Right renal cortex interstitium (tissue), 3 donors: Measurements from ENCODE around the gene TUBA4B. TPM values are rescaled to one million over a fixed set of nuclear protein-coding genes. Genes with fewer than 3 reads are reported as not detected.
"Not testable (repeated sequence)": the region's sequence is repeated elsewhere in the genome, so short reads cannot be mapped to it uniquely, and the experiment has no call there.

Source experiments
- DNase-seq, 3 donors: peaks; one replicate each; pipeline ENCODE4 v3.0.0-alpha.2; 2013; ENCODE audit warnings: low read depth in 3 of 3, low spot score in 2 of 3
- polyA plus RNA-seq, 3 donors: library from polyadenylated mRNA; unstranded; fragments of 120-200 nt; gene quantifications; one replicate each; pipeline ENCODE4 v1.2.1, GENCODE V29; 2013; ENCODE audit not compliant: insufficient read length in 3 of 3

TUBA4B gene
- polyA plus RNA-seq, 3 donors, result 0.49 to 1.4 (median 1.3) TPM

DNA sequence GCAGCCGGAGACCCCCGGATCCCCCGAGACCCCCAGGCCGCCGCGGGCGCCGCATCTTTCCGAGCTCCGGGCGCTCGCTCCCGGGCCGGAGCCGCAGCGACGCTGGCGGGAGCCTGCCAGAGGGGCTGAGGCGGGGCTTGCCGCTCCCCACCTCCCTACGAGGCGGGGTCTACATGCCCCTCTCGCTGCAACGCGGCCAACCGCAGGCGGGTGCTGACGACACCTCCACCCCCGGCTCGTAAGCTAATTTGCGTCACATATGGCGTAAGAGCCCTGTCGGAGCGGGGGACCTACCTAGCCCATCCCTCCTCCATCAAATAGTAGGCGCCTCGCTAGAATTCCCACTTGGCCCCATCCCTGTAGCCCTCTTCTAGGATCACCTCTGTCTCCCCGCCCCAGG is 56.2 kb downstream of the TUBA4B start, which contains the start of gene PTPRN:
TSS of gene PTPRN (minus strand) at position 124 of the 400 bp plus-strand sequence. CDS start at position 55, 69 bp downstream.
- no peak for DNase-seq

GRCh38 chr2:219312683-219313263 is 59.7 kb downstream of the TUBA4B start:
- DNase-seq, result not testable (repeated sequence)

DNA sequence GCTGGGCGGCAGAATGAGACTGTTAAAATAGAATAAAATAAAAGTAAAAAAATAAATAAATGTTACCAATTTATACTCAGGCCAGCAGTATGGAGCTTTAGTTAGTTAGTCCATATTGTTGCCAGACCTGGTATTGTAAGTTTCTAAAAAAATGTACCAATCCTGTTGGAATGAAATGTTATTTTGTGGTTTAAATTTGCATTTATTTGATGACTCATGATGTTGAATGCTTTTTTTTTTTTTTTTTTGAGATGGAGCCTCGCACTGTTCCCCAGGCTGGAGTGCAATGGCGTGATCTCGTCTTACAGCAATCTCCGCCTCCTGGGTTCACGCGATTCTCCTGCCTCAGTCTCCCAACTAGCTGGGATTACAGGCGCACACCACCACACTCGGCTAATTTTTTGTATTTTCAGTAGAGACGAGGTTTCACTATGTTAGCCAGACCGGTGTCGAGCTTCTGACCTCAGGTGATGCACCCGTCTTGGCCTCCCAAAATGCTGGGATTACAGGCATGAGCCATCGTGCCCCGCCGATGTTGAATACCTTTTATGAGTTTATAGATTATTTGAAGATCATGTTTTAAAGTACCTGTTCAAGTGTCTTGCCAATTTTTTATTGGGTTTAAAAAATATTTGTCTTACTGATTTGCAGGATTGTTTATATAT is 61.9 kb downstream of the TUBA4B start:
- DNase-seq, result no peak

Other genes starting within 250 kb of the TUBA4B start
- under 1 TPM; 0.24 to 0.40 (median 0.34) TPM for gene CFAP65, start 211.7 kb upstream of the TUBA4B start, polyA plus RNA-seq
- gene IHH, start 192.3 kb upstream of the TUBA4B start, polyA plus RNA-seq, result 1 to 10 TPM; 1.2 to 1.8 (median 1.6) TPM
- gene NHEJ1, start 92.4 kb upstream of the TUBA4B start, polyA plus RNA-seq, result 10 to 100 TPM; 19.5 to 22.6 (median 20.4) TPM
- 10 to 100 TPM; 14.0 to 21.4 (median 17.8) TPM for gene SLC23A3, start 83.2 kb upstream of the TUBA4B start, polyA plus RNA-seq
- 10 to 100 TPM; 61.4 to 69.5 (median 61.5) TPM for gene CNPPD1, start 76.3 kb upstream of the TUBA4B start, polyA plus RNA-seq
- 100 to 1,000 TPM; 108 to 127 (median 108) TPM for gene RETREG2, start 75.0 kb upstream of the TUBA4B start, polyA plus RNA-seq
- 10 to 100 TPM; 33.7 to 38.5 (median 38.3) TPM for gene ZFAND2B, start 46.5 kb upstream of the TUBA4B start, polyA plus RNA-seq
- gene ABCB6, start 34.3 kb upstream of the TUBA4B start, polyA plus RNA-seq, result 10 to 100 TPM; 34.7 to 37.5 (median 36.8) TPM
- gene ATG9A, start 23.6 kb upstream of the TUBA4B start, polyA plus RNA-seq, result 10 to 100 TPM; 43.8 to 51.1 (median 46.8) TPM
- 10 to 100 TPM; 38.4 to 44.8 (median 38.8) TPM for gene ANKZF1, start 23.4 kb upstream of the TUBA4B start, polyA plus RNA-seq
- gene GLB1L, start 7.8 kb upstream of the TUBA4B start, polyA plus RNA-seq, result 10 to 100 TPM; 21.8 to 26.4 (median 25.1) TPM
- 10 to 100 TPM; 36.9 to 44.4 (median 41.8) TPM for gene STK16, start 7.8 kb upstream of the TUBA4B start, polyA plus RNA-seq
- gene TUBA4A, start 675 bp downstream of the TUBA4B start, polyA plus RNA-seq, result 10 to 100 TPM; 32.6 to 45.4 (median 35.7) TPM
- 10 to 100 TPM; 64.2 to 74.9 (median 69.1) TPM for gene DNAJB2, start 26.1 kb downstream of the TUBA4B start, polyA plus RNA-seq
- under 1 TPM in 1 of 3 donors, not detected in 2; 0.08 TPM for gene PTPRN, start 56.2 kb downstream of the TUBA4B start, polyA plus RNA-seq
- gene RESP18, start 79.5 kb downstream of the TUBA4B start, polyA plus RNA-seq, result not detected
- 10 to 100 TPM; 48.3 to 54.7 (median 51.2) TPM for gene DNPEP, start 134.7 kb downstream of the TUBA4B start, polyA plus RNA-seq
- 10 to 100 TPM in 1 of 3 donors, 1 to 10 TPM in 2; 5.5 to 10.1 (median 7.4) TPM for gene DES, start 165.1 kb downstream of the TUBA4B start, polyA plus RNA-seq
- gene SPEG, start 181.6 kb downstream of the TUBA4B start, polyA plus RNA-seq, result 10 to 100 TPM in 1 of 3 donors, 1 to 10 TPM in 2; 9.2 to 11.2 (median 9.4) TPM
- gene GMPPA, start 245.6 kb downstream of the TUBA4B start, polyA plus RNA-seq, result 10 to 100 TPM; 32.0 to 37.8 (median 32.6) TPM